Activated CD4-positive, CD25-positive, alpha-beta regulatory T cell treated with anti-CD3 and anti-CD28 coated beads, Interleukin-2, amount 50 U/mL, for 72 hours (primary cell): Measurements from ENCODE around the gene GALNT7.

Experiments used
- DNase-seq: peaks from one replicate; pipeline ENCODE4 v3.0.0; 2021

The GALNT7 gene

GRCh38 chr4:173317004-173317403, 148.4 kb downstream of the GALNT7 start:
- no peak for DNase-seq

DNA sequence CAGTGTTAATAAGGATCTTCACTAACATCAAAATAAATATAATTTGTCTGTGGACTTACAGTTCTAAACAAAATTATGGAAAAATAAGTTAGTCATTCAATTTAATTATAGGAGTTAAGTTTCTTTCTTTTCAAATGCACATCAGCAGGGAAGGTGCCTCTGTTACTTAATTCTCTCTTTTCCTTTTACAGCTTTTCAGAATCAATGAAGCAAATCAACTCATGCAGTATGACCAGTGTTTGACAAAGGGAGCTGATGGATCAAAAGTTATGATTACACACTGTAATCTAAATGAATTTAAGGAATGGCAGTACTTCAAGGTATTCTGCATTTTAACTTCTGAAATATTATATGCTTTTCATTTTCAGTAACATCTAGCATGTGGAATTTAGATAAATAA, 149.6 kb downstream of the GALNT7 start:
- DNase-seq, result no peak

DNA sequence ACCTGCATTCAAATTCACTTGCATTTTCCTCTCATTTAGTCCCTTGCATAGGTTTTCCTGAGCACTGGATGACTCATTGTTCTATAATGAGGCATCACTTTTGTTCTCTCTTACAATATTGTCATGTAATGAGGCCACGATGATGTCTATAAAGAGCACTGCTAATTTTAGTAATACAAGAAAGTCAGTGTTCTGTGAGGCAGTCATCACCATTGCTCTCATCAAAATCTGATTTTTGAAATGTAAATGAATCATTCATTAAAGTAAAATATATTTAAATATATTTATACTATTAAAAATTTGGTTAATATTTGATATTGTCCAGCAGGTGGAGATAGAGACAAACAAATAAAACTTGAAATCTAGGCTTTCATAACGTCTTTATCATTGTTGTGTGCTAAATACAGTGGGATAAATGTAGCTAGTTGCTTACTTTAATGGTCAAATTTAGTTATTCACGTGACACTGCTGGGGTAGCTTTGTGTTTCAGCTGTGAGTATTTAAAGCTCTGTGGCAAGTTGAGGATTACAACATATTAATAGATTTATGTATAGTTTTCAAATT, 150.1 kb downstream of the GALNT7 start:
- no peak for DNase-seq

- DNase-seq, result no peak
Measured at GRCh38 chr4:173319696-173320095, 151.1 kb downstream of the GALNT7 start.

GRCh38 chr4:173325007-173325736, 156.6 kb downstream of the GALNT7 start:
- no peak for DNase-seq

DNA sequence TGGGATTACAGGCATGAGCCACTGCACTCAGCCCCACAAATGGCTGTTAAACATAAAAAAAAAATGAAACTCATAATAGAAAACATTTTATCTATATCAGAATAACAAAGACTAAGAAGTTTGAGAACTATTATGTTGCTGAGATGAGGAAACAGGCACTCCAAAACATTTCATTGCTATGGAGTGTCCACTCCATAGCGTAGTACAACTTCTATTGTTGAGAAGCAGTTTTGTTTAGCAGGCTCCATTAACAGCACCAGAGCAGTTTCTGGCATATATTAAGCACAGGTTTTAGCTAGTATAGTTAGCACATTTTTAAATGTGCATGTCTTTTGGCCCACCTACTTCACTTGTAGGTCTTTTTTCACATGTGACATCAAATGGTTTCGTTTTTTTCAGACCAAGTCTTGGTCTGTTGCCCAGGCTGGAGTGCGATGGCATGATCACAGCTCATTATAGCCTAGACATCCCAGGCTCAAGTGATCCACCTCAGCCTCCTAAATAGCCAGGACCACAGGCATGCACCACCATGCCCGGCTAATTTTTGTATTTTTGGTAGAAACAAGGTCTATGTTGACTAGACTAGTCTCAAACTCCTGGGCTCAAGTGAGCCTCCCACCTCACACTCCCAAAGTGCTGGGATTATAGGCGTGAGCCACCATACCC, 159.8 kb downstream of the GALNT7 start:
- DNase-seq, result no peak

DNA sequence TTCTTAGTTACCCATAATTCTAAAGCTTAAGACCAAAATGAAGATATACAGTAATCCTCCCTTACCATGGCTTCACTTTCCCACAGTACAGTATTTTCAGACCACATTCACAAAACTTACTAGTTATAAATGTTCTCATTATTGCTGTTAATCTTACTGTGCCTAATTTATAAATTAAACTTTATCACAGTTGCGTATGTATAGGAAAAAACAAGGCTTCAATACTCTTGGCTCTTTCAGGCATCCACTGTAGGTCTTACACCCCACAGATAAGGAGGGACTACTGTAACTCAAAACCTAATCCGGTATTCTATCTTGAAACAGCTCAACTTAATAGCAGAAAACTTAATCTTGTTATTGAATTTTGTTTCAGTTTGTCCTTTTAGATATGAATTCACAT, 162.0 kb downstream of the GALNT7 start:
- no peak for DNase-seq

- DNase-seq, result no peak
Measured at GRCh38 chr4:173332021-173332487, 163.4 kb downstream of the GALNT7 start.

- DNase-seq, result peak; percentile 42
Measured at GRCh38 chr4:173332963-173333657, 164.5 kb downstream of the GALNT7 start.

DNA sequence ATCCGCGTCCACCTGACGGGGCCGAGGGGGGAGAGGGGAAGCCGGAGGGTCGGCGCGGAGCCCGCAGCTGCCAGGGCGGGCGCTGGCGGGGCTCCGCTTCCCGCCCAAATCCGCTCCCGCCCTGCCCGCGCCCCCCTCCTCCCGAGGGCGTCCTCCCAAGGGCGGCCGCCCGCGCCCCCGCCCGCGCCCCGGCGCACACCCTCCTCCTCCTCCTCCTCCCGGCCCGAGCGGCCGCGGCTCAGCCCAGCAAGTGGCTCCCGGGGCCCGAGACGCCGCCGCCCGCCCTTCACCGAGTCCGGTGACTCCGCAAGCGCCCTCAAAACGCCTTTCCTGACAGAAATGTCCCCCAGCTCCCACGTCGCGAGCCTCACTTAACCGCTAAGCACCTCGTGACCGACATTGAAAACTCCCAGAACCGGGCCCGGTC, 165.1 kb downstream of the GALNT7 start:
- DNase-seq, result no peak

DNA sequence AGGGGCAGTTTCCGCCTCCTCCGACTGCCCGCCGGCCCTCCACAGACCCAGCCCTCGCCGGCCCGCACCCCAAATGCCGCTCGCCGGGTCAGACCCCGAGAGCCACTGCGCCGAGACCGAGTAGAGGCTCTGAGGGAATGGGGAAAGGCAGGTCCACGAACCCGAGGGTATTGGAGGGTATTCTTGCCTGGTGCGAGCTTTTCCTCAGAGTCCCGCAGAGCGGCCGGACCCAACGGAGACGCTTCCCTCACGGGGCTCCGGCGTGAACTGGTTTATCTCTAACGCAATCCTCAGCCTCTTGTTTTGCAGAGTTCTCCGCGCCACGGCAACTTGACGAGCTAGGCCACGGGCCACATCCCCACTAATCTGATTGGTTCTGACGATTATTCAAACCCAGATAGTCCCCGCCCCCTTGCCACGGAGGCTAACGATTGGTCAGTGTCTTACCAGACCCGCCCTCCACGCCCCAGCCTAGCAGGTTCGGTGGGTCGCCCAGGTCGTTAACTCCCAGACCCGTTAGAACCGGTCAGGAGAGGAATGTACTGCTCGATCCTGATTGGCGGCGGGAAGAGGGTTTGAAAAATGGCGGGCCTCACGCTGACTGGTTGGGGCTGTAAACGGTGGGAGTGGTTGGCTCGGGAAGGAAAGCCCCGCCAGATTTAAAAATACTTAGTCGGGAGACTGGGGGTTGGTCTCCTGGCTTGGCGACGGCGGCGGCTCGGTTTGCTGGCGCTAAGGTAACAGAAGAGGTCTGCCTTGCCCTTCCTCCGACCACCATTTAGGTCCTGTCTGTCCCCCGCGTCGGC, 165.7 kb downstream of the GALNT7 start, which contains the start of gene HMGB2:
Gene HMGB2, minus strand, starts transcription at position 274 of the 806 bp plus-strand sequence. CDS start 709 bp downstream, outside the sequence.
- peak; percentile 97 for DNase-seq

- DNase-seq, result peak; percentile 50
Measured at GRCh38 chr4:173334891-173335752, 166.5 kb downstream of the GALNT7 start.

GRCh38 chr4:173337463-173337862, 168.9 kb downstream of the GALNT7 start:
- DNase-seq, result no peak

GRCh38 chr4:173343832-173344397, 175.3 kb downstream of the GALNT7 start:
- DNase-seq, result no peak

- no peak for DNase-seq
Measured at GRCh38 chr4:173345648-173346047, 177.0 kb downstream of the GALNT7 start.

DNA sequence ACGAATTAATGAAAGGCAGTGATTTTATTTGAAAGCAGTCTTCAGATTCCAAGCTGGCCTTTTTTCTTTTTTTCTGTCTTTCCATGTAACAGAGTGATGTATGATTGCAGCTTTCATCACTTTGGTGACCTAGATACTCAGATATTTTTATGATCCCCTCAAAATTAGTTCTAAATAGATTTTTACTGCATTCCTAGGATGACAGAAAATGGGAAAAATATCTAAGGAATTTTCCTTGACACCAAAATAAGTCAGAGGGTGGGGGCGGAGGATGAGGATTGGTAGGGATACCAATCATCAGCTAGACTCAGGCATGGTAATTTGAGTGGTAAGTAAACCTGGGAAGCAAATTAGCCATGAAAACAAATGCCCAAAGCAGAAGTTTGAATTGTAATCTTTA, 177.5 kb downstream of the GALNT7 start:
- DNase-seq, result no peak

DNA sequence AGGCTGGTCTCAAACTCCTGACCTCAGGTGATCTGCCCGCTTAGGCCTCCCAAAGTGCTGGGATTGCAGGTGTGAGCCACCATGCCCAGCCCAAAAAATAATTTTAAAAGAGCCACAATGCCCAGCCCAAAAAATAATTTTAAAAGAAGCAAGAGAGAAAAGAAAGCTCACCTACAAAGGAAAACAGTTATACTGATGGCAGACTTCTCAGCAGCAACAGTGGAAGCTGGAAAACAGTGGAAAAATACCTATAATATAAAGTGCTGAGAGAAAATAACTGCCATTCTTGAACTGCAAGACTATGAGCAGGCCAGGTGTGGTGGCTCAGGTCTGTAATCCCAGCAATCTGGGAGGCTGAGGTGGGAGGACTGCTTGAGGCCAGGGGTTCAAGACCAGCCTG, 178.9 kb downstream of the GALNT7 start:
- DNase-seq, result no peak

DNA sequence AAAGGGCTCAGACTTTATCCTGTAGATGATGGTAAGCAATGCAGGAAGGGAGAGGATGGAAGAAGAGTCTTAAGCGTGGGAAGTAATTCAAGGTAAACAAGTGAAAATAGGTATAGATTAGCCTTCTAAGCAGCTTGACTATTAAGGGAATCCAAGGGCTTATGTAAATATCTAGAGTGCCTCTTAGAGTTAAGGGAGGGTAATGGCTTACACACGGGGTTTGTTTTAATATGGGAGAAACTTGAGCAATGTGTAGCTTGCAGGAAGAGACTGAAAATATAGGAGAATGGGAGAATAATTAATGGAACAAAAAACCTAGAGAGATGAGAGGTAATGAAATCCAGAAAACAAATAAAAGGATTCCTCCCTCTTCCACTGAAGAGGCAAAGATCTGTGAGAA, 189.3 kb downstream of the GALNT7 start:
- no peak for DNase-seq

DNA sequence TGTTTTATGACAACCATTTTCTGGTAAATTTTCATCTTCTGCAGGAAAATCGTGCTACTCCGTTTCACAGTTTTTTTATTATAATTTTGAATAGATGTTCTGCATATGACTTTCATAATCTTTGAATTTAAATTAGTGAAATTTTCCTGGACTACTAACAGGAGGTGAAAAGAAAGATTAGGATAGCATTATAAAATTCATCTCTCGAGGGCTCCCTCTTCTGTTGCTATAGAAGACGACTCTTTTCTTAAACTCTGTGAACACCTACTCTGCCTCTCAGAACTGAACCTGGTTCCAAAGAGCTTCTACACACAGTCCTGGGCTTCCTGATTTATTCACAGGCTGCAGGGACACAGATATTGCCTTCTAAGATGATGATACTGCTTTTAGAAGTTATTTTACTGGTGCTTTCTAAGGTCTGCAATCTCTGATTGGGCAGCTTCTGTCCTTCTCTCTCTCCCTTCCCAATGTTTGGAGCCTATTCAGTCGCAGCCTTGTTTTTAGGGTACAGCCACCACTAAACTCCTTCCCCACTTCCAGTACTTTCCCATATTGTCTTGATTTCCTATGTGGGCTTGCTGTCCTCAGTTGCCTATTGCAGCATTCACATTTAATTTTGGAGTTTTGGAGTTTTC, 192.1 kb downstream of the GALNT7 start:
- DNase-seq, result no peak

- no peak for DNase-seq
Measured at GRCh38 chr4:173362666-173363065, 194.1 kb downstream of the GALNT7 start.
